A673 (cell line): ENCODE measurements around the gene EIF5.

Experiments
- EZH2 ChIP-seq: fragments of 200-600 bp; sonication (generic); IDR thresholded peaks from 2 replicates; pipeline ENCODE4 v1.6.1; 2017; ENCODE audit warnings: borderline replicate concordance, low read depth, mild to moderate bottlenecking, mixed read lengths, antibody characterized with exemption, low read length; ENCODE audit not compliant: poor library complexity, severe bottlenecking
- TF ChIP-seq, protein P1 (sequence below): fragments of 300-800, 200-600 bp; sonication (generic); conservative IDR thresholded peaks from 2 replicates; pipeline ENCODE4 v1.5.1; 2017; ENCODE audit warnings: low read depth, mild to moderate bottlenecking, antibody characterized with exemption, low read length, moderate library complexity, mixed read lengths

DNA sequence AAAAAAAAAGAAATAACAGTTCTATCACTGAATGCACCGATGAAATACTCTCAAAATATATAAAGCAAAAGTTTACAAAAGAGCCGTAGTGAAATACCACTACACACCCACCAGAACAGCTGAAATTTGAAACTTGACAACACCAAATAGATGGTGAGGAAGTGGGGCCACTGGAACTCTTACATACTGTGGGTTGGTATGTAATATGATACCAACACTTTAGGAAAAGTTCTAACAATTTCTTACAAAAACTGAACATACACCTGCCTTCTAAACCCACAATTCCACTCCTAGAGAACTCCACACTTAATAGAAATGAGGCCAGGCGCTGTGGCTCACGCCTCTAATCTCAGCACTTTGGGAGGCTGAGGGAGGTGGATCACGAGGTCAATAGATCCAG lies 14.1 kb downstream of the EIF5 start:
- TF ChIP-seq, protein P1, sequence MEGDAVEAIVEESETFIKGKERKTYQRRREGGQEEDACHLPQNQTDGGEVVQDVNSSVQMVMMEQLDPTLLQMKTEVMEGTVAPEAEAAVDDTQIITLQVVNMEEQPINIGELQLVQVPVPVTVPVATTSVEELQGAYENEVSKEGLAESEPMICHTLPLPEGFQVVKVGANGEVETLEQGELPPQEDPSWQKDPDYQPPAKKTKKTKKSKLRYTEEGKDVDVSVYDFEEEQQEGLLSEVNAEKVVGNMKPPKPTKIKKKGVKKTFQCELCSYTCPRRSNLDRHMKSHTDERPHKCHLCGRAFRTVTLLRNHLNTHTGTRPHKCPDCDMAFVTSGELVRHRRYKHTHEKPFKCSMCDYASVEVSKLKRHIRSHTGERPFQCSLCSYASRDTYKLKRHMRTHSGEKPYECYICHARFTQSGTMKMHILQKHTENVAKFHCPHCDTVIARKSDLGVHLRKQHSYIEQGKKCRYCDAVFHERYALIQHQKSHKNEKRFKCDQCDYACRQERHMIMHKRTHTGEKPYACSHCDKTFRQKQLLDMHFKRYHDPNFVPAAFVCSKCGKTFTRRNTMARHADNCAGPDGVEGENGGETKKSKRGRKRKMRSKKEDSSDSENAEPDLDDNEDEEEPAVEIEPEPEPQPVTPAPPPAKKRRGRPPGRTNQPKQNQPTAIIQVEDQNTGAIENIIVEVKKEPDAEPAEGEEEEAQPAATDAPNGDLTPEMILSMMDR: no peak
- TF ChIP-seq EZH2: no peak
